NCI-H146 (cell line): ENCODE measurements around the gene IREB2.
"Not testable (repeated sequence)": the region's sequence is repeated elsewhere in the genome, so short reads cannot be mapped to it uniquely, and the experiment has no call there.

ENCODE experiments used
- DNase-seq: peaks from one replicate; lab custom pipeline; 2025; lab: John Stamatoyannopoulos, UW

The IREB2 gene

GRCh38 chr15:78481917-78482316 is 43.9 kb downstream of the IREB2 start:
- DNase-seq = no peak

GRCh38 chr15:78492872-78493271 is 54.9 kb downstream of the IREB2 start:
- DNase-seq = no peak

- no peak for DNase-seq
Observed at GRCh38 chr15:78501857-78502256, 63.8 kb downstream of the IREB2 start.

- no peak for DNase-seq
Observed at GRCh38 chr15:78502641-78503040, 64.6 kb downstream of the IREB2 start.

- DNase-seq = peak; percentile 95
Observed at GRCh38 chr15:78506971-78507830, 69.2 kb downstream of the IREB2 start, which contains the start of gene HYKK. HYKK (plus strand) TSS chr15:78507577; CDS start chr15:78513089, 5,512 bp downstream.

- peak; percentile 25 for DNase-seq
Observed at GRCh38 chr15:78507831-78508160, 69.8 kb downstream of the IREB2 start.

GRCh38 chr15:78508272-78508671 is 70.3 kb downstream of the IREB2 start:
- no peak for DNase-seq

- DNase-seq = no peak
Observed at GRCh38 chr15:78509726-78510312, 71.8 kb downstream of the IREB2 start.

GRCh38 chr15:78520035-78520434 is 82.0 kb downstream of the IREB2 start:
- not testable (repeated sequence) for DNase-seq

GRCh38 chr15:78524230-78524629 is 86.2 kb downstream of the IREB2 start:
- DNase-seq = no peak

GRCh38 chr15:78527325-78527724 is 89.3 kb downstream of the IREB2 start:
- DNase-seq = no peak

GRCh38 chr15:78533331-78533730 is 95.3 kb downstream of the IREB2 start:
- no peak for DNase-seq

- DNase-seq = no peak
Observed at GRCh38 chr15:78536134-78536533, 98.1 kb downstream of the IREB2 start.

GRCh38 chr15:78537266-78537905 is 99.4 kb downstream of the IREB2 start:
- no peak for DNase-seq

GRCh38 chr15:78538358-78538757 is 100.3 kb downstream of the IREB2 start:
- no peak for DNase-seq

- DNase-seq = peak; percentile 55
Observed at GRCh38 chr15:78539464-78540140, 101.6 kb downstream of the IREB2 start.

GRCh38 chr15:78540141-78540870 is 102.3 kb downstream of the IREB2 start, which contains the start of gene PSMA4:
PSMA4 (plus strand) TSS chr15:78540444; CDS start chr15:78541928, 1,484 bp downstream.
- DNase-seq = peak; percentile 88

- peak; percentile 26 for DNase-seq
Observed at GRCh38 chr15:78540871-78541743, 103.1 kb downstream of the IREB2 start.

GRCh38 chr15:78541744-78542034 is 103.7 kb downstream of the IREB2 start:
- no peak for DNase-seq

GRCh38 chr15:78542647-78543046 is 104.6 kb downstream of the IREB2 start:
- DNase-seq = no peak

GRCh38 chr15:78550194-78550593 is 112.2 kb downstream of the IREB2 start:
- no peak for DNase-seq
